Daoy (cell line): ENCODE data around the gene TMEM115. TPM values are rescaled to one million over a fixed set of nuclear protein-coding genes. Genes with fewer than 3 reads are reported as not detected.
"Not testable (repeated sequence)": the region's sequence is repeated elsewhere in the genome, so short reads cannot be mapped to it uniquely, and the experiment has no call there.

ENCODE experiments used
- DNase-seq: peaks from one replicate; pipeline ENCODE4 v3.0.0-alpha.2; 2015; ENCODE audit warnings: low read depth
- total RNA-seq: library from RNA; depleted of rRNA; stranded (reverse); fragments of >200 nt; shearing (Covaris generic); gene quantifications from 2 replicates; pipeline ENCODE4 v1.2.3, GENCODE V29; 2014; rRNA removed

Gene TMEM115
- total RNA-seq, 1 experiment from 2014 or later: 33.9 TPM

DNA sequence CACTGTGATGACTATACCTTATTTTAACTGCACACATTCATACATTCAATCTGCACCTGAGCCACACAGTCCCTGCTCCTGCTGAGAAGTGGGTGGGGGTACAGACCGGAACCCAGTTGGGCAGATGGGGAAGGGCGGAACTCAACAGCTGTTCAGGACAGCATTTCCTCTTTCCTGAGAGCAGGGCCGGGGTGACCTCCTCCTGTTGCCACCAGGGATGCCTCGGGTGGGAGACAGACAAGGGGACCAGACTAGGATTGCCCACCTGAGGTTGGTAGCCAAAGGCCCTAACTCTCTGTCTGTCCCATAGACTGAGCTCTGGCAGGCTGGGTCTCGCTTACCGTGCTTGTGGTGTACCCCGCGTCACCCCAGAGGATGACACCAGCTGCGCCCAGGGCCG lies 40.7 kb downstream of the TMEM115 start:
- DNase-seq: no peak

DNA sequence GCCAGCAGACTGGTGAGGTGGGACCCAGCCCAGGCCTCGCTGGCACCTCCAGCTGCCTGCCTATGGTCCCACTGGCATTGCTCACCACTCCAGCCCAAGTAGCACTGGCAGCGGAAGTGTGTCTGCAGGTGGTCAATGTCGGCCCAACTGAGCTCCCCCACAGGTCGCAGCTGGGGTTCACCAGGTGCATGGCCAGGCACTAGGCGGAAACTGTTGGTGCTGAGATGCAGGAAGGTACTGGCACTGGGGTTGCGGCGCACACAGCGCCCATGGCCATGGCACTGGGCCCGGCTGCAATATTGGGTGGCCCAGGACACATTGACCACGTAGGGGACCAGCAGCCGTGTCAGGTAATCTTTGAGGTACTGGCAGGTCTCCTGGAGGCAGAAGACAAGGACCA lies 41.2 kb downstream of the TMEM115 start:
- no peak for DNase-seq

DNA sequence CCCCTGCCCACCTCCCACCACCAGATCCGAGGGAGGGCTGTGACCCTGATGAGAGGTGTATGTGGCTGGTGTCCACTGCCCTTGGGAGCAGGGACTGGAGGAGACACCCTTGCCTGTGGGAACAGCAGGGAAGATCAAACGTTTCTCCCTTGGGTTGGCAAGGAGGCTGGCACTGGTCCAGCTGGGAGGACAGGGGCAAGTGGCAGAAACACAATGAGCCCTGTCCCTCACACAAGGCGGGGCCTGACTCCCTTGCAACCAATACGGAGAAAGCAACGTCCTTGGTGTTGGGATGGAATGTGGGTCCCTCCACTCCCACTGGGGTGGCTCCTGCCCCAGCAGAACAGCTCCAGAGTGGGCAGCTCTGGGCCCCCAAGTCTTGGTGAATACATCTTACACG lies 42.0 kb downstream of the TMEM115 start:
- no peak for DNase-seq

DNA sequence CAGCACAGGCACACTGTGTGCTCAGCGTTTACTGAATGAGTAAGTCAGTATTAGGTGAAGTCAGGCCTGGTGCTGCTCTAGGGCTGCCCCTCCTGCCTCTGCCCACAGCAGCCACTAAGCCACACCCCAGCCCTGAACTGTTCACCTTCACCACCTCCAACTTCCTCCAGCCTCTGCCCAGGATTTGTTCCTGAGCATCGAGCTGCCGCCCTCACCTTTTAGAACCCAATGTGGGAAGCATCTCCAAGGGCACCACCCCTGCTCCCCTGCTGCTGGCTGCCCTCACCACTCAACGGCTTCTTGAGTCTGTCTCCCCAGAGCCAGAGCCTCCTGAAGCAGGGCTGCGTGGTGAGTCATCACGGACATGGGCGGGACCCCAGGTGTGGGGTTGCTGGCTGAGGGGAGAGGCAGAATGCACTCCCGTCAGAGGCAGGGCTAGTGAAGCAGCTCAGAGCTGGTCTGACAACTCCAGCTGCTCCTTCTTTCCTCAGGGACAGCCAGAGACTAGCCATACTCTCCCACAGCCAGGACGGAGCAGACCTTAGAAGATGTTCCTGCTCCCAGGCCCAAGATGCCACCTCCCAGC lies 42.6 kb downstream of the TMEM115 start:
- peak; percentile 86 for DNase-seq

DNA sequence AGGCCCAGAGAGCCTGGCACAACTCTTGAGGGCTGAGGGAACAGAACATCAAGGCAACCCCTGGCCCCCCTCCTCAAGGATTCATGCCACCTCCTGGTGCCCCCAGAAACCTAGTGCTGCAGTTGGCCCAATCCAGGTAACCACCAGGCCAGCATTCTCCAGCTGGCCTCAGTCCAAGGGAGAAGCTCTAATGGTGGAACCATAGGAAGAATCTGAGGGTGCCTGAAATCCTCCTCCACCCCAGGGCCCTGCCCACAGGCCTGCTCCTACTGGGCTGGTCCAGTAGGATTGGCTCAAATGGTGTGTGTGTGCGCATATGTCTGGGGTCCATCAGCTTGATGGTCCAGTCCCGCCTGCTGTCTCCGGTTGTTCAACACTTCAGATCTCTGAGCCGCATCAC lies 44.5 kb downstream of the TMEM115 start:
- no peak for DNase-seq

DNA sequence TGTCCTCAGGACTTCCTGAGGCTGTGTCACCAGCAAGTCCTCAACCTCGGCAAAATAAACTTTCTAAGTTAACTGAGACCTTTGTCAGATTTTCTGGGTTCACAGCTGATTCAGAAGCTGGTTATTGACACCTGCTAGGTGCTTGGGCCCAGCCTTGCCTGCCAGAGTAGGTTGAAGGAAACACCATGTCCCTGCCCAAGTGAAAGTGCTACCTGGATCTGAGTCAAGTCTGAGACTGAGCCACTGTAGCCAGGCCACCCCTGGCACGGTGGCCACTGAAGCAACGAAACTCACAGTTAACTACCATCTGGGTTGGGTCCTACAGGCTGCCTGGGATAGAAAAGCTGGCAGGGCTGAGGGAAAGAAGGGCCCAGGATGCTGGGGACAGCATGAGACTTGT lies 45.0 kb downstream of the TMEM115 start:
- no peak for DNase-seq

DNA sequence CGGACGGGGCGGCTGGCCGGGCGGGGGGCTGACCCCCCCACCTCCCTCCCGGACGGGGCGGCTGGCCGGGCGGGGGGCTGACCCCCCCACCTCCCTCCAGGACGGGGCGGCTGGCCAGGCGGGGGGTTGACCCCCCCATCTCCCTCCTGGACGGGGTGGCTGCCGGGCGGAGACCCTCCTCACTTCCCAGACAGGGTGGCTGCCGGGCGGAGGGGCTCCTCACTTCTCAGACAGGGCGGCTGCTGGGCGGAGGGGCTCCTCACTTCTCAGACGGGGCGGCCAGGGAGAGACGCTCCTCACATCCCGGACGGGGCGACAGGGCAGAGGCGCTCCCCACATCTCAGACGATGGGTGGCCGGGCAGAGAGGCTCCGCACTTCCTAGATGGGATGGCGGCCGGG lies 47.3 kb downstream of the TMEM115 start:
- DNase-seq: not testable (repeated sequence)

Other genes starting within 250 kb of the TMEM115 start
- gene SEMA3F, start 204.2 kb downstream of the TMEM115 start, total RNA-seq: 0.51 and 1.4 TPM in 2 replicates
- not detected in 2 replicates for gene GNAT1, start 167.9 kb downstream of the TMEM115 start, total RNA-seq
- not detected in 2 replicates for gene SLC38A3, start 154.2 kb downstream of the TMEM115 start, total RNA-seq
- gene GNAI2, start 123.3 kb downstream of the TMEM115 start, total RNA-seq: 139 and 163 TPM in 2 replicates
- 2.6 and 5.0 TPM in 2 replicates for gene SEMA3B, start 90.4 kb downstream of the TMEM115 start, total RNA-seq
- 1.1 TPM in 1 of 2 replicates, not detected in the other for gene LSMEM2, start 80.4 kb downstream of the TMEM115 start, total RNA-seq
- gene IFRD2, start 67.1 kb downstream of the TMEM115 start, total RNA-seq: 83.4 and 96.4 TPM in 2 replicates
- gene HYAL3, start 60.1 kb downstream of the TMEM115 start, total RNA-seq: 2.6 and 3.7 TPM in 2 replicates
- 0.95 and 1.9 TPM in 2 replicates for gene NAA80, start 60.1 kb downstream of the TMEM115 start, total RNA-seq
- 0.06 TPM in 1 of 2 replicates, not detected in the other for gene HYAL1, start 55.9 kb downstream of the TMEM115 start, total RNA-seq
- 23.5 and 31.0 TPM in 2 replicates for gene HYAL2, start 36.8 kb downstream of the TMEM115 start, total RNA-seq
- gene TUSC2, start 31.3 kb downstream of the TMEM115 start, total RNA-seq: 44.3 and 51.3 TPM in 2 replicates
- 12.7 and 21.2 TPM in 2 replicates for gene RASSF1, start 18.7 kb downstream of the TMEM115 start, total RNA-seq
- 0.06 and 0.17 TPM in 2 replicates for gene ZMYND10, start 13.8 kb downstream of the TMEM115 start, total RNA-seq
- 14.7 and 20.6 TPM in 2 replicates for gene NPRL2, start 8.7 kb downstream of the TMEM115 start, total RNA-seq
- gene CYB561D2, start 8.7 kb downstream of the TMEM115 start, total RNA-seq: 25.3 and 28.3 TPM in 2 replicates
- gene CACNA2D2, start 144.1 kb upstream of the TMEM115 start, total RNA-seq: 0.03 TPM in 1 of 2 replicates, not detected in the other
- 2.4 and 2.6 TPM in 2 replicates for gene C3orf18, start 208.2 kb upstream of the TMEM115 start, total RNA-seq
- gene HEMK1, start 210.0 kb upstream of the TMEM115 start, total RNA-seq: 9.1 and 9.7 TPM in 2 replicates